SU-DHL-6 (cell line): Measurements from ENCODE around the gene SH3BP5.

Experiments
- H2AFZ ChIP-seq: fragments of 200-600 bp; sonication (generic); 2 replicates; pipeline ENCODE4 v1.6.1; 2014; ENCODE audit warnings: low read depth, mild to moderate bottlenecking, moderate library complexity, mixed read lengths, antibody characterized with exemption, low read length; ENCODE audit not compliant: severe bottlenecking
- H3F3A ChIP-seq: fragments of 200-600 bp; shearing (Covaris generic); 2 replicates; pipeline ENCODE4 v1.6.0; 2016; ENCODE audit warnings: antibody characterized with exemption, mild to moderate bottlenecking; ENCODE audit not compliant: insufficient read depth
- H3K27ac ChIP-seq: fragments of 200-600 bp; sonication (generic); 2 replicates; pipeline ENCODE4 v1.5.1; 2016; ENCODE audit warnings: low read depth, mild to moderate bottlenecking, low read length, moderate library complexity, mixed read lengths
- H3K27me3 ChIP-seq: fragments of 200-600 bp; sonication (generic), shearing (Covaris generic); 2 replicates; pipeline ENCODE4 v1.6.0; 2014; ENCODE audit warnings: mild to moderate bottlenecking, low read length
- H3K36me3 ChIP-seq: fragments of 200-600 bp; sonication (generic); 2 replicates; pipeline ENCODE4 v1.6.1; 2014; ENCODE audit warnings: mild to moderate bottlenecking, low read length, mixed read lengths
- H3K4me2 ChIP-seq: fragments of 300-600, 200-600 bp; shearing (Covaris generic), sonication (generic); 2 replicates; pipeline ENCODE4 v1.6.0; 2014; ENCODE audit warnings: low read length, low read depth, mild to moderate bottlenecking; ENCODE audit not compliant: poor library complexity, severe bottlenecking
- H3K4me3 ChIP-seq: fragments of 200-600 bp; sonication (generic); 2 replicates; pipeline ENCODE4 v1.5.1; 2014; ENCODE audit warnings: antibody characterized with exemption, low read length, mild to moderate bottlenecking, mixed read lengths; ENCODE audit not compliant: insufficient read depth, poor library complexity, severe bottlenecking
- H3K79me2 ChIP-seq: fragments of 200-600 bp; sonication (generic); 2 replicates; pipeline ENCODE4 v1.6.1; 2014; ENCODE audit warnings: mild to moderate bottlenecking, low read length, moderate library complexity; ENCODE audit not compliant: insufficient read depth
- H3K9ac ChIP-seq: fragments of 200-600 bp; sonication (generic); 2 replicates; pipeline ENCODE4 v1.7.0; 2014; ENCODE audit warnings: mild to moderate bottlenecking, low read length
- H3K9me2 ChIP-seq: fragments of 200-600 bp; sonication (generic); replicated peaks from 2 replicates; pipeline ENCODE4 v1.6.1; 2014; ENCODE audit warnings: low read length; ENCODE audit not compliant: insufficient read depth
- H3K9me3 ChIP-seq: fragments of 200-600 bp; sonication (generic); 2 replicates; pipeline ENCODE4 v1.6.1; 2014; ENCODE audit warnings: low read length, mixed read lengths; ENCODE audit not compliant: insufficient read depth
- H4K20me1 ChIP-seq: fragments of 200-600 bp; sonication (generic); 2 replicates; pipeline ENCODE4 v1.6.1; 2014; ENCODE audit warnings: low read depth, mild to moderate bottlenecking, antibody characterized with exemption, low read length, moderate library complexity, mixed read lengths
- CTCF ChIP-seq: fragments of 200-600 bp; sonication (generic); IDR thresholded peaks from one replicate; pipeline ENCODE4 v1.5.1; 2017; ENCODE audit warnings: antibody characterized with exemption, mild to moderate bottlenecking, low read length, moderate library complexity; ENCODE audit not compliant: insufficient read depth, poor library complexity, severe bottlenecking
- EZH2phosphoT487 ChIP-seq: fragments of 200-600 bp; sonication (generic), shearing (Covaris generic); conservative IDR thresholded peaks from 2 replicates; pipeline ENCODE4 v1.6.1; 2018; ENCODE audit warnings: mild to moderate bottlenecking, antibody characterized with exemption, low read length, moderate library complexity, mixed read lengths

The SH3BP5 gene

DNA sequence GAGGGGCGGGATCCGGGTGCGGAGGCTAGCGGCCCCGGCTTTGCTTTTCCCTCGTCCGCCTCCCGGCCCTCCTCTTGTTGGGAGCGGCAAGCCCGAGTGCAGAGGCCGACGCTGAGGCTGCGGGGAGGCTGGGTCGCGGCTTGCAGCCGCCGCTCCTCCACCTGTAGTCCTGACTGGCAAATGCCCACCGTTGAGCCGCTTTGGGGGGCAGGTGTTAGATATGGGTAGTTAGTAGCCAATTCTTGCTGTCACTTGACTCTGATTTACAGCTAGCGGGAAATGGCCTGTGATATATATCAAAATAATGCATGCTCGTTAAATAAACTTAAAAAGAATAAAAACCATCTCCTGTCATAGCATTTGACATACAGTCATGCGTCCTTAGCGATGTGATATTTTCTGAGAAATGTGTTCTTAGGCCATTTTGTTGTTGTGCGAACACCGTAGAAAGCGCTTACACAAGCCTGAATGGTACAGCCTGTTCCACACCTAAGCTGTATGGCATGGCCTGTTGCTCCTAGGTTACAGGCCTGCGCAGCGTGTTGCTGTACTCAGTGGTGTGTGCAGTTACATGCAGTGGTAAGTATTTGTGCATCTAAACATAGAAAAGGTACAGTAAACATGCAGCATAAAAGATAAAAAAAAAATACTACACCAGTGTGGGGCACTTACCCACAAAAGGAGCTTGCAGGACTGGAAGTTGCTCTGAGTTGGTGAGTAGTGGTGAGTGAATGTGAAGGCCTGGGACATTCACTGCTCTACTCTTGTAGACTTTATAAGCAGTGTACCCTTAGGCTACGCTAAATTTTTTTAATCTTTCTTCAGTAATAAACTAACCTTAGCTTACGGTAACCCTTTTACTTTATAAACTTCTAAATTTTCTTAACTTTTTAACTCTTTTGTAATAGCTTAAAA lies 125.5 kb downstream of the SH3BP5 start:
- no peaks in the 10 kb centered on the region for H3K27me3 ChIP-seq
- peaks cover 9% of the 10 kb centered on the region; the same call in 1 of the 2 replicates for H3K36me3 ChIP-seq
- no peaks in the 10 kb centered on the region for H3K9me2 ChIP-seq
- peak overlapping the region; percentile 73 for H3K27ac ChIP-seq
- peak overlapping the region; percentile 94 for H3K4me2 ChIP-seq
- TF ChIP-seq CTCF: no peak
- no peak for TF ChIP-seq EZH2phosphoT487
- peak overlapping the region; percentile 82 for H3K9ac ChIP-seq
- peak overlapping the region; percentile 86 for H3K4me3 ChIP-seq
- peaks cover 41% of the 10 kb centered on the region for H3K79me2 ChIP-seq
- peaks cover 23% of the 10 kb centered on the region for H3F3A ChIP-seq
- H4K20me1 ChIP-seq: no peaks in the 10 kb centered on the region
- peak overlapping the region; percentile 63 for H2AFZ ChIP-seq
- H3K9me3 ChIP-seq: no peaks in the 10 kb centered on the region

GRCh38 chr3:15205934-15206661 lies 126.3 kb downstream of the SH3BP5 start, which contains the start of gene CAPN7:
CAPN7 (plus strand) TSS chr3:15206246; CDS start chr3:15206496, 250 bp downstream.
- Histone ChIP-seq H3F3A (peaks cover 23% of the 10 kb centered on the region), H3K27me3 (no peaks in the 10 kb centered on the region), H3K9me2 (no peaks in the 10 kb centered on the region), H3K36me3 (peaks cover 9% of the 10 kb centered on the region; the same call in 1 of the 2 replicates), H3K27ac (peak within 1 kb of the TSS; percentile 73), H3K4me2 (peak within 1 kb of the TSS; percentile 94), H3K9me3 (no peaks in the 10 kb centered on the region), H4K20me1 (no peaks in the 10 kb centered on the region), H2AFZ (peak within 1 kb of the TSS; percentile 76), H3K9ac (peak within 1 kb of the TSS; percentile 82), H3K79me2 (peaks cover 41% of the 10 kb centered on the region), H3K4me3 (peak within 1 kb of the TSS; percentile 86)
- TF ChIP-seq CTCF: no peak
- TF ChIP-seq EZH2phosphoT487: no peak

DNA sequence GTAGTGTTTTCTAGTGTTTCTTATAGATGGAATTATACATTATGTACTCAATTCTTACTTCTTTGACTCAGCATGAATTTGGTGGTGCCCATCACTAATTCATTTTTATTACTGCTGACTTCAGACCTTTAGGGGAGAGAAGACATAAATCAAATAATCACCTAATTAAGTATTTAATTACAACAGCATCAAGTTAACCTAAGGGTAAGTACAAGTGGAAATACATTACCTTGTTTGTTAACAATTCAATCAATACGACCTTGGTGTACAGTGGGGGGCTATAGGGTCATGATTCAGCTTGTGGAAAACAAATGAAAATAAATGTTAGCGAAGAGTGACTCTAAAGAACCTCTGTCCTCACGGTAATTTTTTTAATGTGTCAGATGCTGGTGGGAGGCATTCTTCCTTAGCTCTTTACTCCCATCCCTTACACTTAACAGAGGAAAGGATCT lies 126.9 kb downstream of the SH3BP5 start:
- peaks cover 39% of the 10 kb centered on the region for H3K79me2 ChIP-seq
- peaks cover 9% of the 10 kb centered on the region; the same call in 1 of the 2 replicates for H3K36me3 ChIP-seq
- H3K27me3 ChIP-seq: no peaks in the 10 kb centered on the region
- TF ChIP-seq CTCF (no peak), EZH2phosphoT487 (no peak)
- peak overlapping the region; percentile 69 for H3K4me2 ChIP-seq
- no peaks in the 10 kb centered on the region for H3K9me3 ChIP-seq
- peak overlapping the region; percentile 39 for H3K27ac ChIP-seq
- peak overlapping the region; percentile 76 for H2AFZ ChIP-seq
- peak overlapping the region; percentile 82 for H3K9ac ChIP-seq
- peak overlapping the region; percentile 86 for H3K4me3 ChIP-seq
- no peaks in the 10 kb centered on the region for H4K20me1 ChIP-seq
- H3K9me2 ChIP-seq: no peaks in the 10 kb centered on the region
- peaks cover 23% of the 10 kb centered on the region for H3F3A ChIP-seq
